Activated CD4-positive, alpha-beta T cell treated with anti-CD3 and anti-CD28 coated beads for 1 hour (primary cell): ENCODE measurements around the gene CCK.

ENCODE experiments used
- DNase-seq: peaks from one replicate; pipeline ENCODE4 v3.0.0-alpha.2; 2020

The CCK gene

DNA sequence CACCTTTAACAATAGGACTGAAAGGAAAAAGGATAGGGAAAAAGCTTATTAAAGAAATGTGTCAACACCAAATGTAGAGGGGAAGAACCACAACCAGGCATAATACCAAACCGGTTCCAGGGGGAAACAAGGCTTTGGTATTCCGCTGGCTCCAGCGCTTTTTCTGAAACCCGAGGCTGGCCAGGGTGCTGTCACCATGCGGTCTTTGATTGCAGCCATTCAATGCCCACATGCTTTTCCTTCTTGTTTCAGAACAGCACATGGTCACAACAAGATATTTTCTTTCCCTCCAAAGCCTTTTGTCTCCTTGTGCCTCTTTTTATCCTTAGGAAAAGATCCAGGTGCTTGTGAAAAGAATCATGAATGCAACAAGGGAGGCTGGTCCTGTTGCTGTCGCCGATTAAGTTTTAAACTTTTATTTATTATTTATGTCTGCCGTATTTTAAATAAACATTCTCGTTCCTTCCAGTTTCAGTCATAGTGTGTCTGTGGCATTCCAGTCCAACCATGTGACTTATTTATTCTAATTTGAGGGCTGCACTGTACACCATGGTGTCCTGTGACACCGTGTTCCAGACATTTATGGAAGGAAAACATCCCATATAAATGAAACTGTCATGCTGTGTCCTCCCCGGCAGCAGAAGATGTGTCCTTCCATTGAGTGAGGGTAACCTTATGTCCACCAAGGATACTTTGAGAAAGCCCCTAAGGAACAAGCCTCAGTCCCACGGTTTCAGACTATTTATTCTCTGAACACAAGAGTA is 41.1 kb downstream of the CCK start:
- no peak for DNase-seq

DNA sequence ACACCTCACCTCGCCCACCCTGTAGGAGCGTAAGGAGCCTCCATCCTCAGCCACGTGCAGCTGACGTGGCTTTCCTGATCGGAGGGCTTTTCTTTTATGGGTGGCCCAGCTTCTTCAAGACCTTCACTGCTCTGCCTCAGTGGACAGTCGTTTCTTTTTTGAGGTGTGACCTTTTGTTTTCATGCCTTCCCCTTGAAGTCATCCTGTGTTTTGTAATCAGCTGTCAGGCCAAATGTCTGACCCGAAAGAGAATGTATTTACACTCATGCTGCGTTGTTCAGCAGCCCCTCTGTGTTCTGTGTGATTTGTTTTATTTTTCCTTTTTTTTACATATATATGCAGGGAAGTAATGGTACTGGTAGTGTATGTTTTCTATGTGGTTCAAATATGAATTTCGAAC is 41.8 kb downstream of the CCK start:
- DNase-seq, result no peak

DNA sequence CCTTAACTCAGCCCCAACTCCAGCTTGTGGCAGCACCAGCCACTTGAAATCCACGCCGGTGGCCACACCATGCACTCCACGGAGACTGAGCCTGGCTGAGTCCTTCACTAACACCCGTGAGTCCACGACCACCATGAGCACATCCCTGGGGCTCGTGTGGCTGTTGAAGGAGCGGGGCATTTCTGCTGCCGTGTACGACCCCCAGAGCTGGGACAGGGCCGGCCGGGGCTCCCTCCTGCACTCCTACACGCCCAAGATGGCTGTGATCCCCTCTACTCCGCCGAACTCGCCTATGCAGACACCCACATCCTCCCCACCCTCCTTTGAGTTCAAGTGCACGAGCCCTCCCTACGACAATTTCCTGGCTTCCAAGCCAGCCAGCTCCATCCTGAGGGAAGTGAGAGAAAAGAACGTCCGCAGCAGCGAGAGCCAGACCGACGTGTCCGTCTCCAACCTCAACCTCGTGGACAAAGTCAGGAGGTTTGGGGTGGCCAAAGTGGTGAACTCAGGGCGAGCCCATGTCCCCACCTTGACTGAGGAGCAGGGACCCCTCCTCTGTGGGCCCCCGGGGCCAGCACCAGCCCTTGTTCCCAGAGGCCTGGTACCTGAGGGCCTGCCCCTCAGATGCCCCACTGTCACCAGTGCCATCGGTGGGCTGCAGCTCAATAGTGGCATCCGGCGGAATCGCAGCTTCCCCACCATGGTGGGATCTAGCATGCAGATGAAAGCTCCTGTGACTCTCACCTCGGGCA is 42.9 kb downstream of the CCK start:
- DNase-seq, result no peak

DNA sequence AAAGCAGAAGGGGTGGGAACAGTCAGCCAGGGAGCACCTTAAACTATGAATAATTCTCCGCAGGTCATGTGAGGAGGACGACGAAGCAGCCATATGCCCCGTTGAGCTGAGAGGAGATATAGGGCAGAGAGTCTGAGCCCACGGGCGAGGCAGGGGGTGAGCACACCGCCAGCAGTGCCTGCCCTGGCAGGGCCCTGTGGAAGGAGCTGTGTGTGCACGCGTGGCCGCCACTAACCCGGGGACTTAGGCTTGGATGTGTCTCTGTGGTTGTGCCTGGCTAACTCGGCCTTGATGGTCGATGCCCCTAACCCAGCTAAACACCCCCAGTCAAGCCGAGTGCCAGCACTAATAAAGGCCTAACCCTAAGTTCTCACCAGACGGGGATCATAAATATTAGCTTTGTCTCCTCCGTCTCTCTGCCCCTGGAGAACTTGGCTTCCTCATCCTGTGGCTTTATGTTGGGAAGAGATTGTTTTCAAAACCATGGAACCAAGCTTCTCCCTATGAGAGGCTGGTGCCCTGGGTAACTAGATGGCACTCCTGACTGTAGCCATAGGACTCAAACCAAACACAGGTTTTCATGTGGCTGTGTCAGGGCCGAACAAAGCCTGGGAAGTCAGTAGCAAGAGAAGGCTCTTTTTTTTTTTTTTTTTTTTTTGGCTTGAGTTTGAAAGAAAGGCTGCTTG is 45.4 kb downstream of the CCK start:
- DNase-seq, result no peak

DNA sequence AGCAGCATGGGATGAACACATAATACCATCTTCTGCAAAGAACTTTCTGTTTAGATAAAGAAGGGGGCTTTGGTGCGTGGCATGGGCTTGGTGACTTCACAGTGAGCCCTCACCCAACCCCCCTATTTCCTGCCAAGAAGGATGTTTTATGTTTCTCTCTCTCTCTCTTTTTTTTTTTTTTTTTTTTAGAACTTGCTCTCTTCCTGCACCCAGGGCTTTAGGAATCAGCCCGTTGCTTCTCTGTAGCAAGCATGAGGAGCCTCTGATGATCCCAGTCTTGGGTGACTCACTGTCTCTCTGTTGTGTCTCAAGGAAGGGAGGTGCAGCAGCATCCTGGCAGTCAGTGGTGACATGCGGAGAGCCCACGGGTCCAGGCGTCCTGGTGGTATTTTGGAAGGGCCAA is 49.1 kb downstream of the CCK start:
- DNase-seq, result no peak

DNA sequence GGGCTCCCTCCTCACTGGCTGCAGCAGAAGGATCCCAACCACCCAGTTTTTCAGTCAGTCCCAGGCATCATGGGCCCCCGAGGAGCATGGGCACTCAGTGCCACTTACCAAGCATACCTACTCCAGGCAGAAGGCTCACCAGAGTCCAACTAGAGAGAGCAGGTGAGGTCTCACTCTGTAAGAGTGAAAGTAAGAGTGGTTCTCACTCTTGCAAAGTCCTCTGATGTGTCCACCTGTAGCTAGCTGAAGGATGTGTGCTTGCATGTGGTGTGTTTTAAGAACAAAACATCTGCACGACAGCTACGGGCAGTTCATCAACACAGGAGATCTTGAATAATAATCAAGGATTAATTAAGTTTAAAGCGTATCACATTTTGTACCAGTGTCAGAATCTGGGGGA is 49.7 kb downstream of the CCK start:
- DNase-seq, result no peak

DNA sequence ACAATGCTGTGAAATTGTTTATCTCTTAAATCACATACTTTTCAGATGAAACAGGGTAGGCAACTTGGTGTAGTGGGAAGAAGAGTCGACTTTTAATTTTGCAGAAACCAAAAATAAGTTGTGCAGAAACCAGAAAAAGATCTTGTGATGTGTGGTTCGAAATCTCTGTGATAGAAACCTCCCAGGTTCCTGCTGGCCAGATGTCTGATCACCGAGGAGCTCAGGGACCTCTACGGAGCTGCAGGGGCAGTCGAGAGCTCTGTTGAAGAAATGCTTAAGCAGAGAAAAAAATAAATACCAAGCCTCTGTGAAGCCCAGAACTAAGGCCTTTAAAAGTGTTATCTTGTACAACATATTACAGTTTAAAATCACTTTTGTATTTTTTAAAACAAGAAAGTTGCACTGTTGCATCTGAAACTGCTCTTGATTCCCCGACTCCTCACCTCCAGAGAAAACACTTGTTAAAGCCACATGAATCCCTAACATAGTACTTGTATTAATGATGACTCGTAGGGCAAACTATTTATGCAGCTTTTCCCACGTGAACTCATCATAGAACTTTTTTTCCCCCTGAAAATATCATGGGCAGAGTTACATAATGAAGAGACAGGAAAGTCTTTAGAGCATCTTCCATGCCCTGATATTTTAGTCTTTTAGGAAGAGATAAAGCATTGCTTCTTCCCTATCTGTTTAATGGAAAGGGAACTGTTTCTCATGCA is 51.3 kb downstream of the CCK start:
- no peak for DNase-seq

DNA sequence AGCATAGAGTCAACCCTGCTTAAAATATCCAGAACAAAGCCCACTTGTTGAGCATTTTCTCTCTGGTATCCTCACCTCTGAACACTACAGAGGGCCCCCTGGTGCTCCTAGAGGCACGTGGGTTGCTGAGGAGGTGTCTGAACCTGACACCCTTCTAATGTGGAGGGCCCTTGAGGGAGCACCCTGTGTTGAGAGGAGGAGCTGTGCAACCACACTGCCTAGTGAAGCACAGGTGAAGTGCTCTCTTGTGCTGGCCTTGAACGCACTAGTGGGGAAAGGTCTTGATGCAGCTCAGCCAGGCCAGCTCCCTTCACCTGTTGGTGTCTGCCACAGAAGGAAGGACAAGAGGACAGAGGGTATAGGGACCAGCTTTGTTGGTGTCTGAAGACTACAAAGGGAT is 51.9 kb downstream of the CCK start:
- no peak for DNase-seq

DNA sequence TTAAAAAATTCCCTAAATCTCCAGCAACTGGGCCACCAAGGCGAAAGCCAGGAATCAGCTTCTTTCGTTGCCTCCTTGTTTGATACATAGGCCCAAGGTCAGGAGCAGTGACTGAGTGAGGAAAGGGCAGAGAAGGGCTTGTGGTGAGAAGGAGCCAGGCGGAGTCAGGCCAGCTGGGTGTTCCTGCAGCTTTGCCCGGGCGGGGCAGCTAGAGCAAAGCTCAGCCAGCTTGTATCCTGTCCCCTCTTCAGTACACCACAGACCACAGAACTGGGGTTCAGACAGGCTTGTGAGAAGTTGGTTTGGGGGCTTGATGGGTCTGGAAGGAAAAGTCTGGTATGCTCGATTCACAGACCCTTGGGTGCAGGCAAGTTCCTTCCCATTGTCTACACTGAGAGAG is 52.6 kb downstream of the CCK start:
- DNase-seq, result no peak

DNA sequence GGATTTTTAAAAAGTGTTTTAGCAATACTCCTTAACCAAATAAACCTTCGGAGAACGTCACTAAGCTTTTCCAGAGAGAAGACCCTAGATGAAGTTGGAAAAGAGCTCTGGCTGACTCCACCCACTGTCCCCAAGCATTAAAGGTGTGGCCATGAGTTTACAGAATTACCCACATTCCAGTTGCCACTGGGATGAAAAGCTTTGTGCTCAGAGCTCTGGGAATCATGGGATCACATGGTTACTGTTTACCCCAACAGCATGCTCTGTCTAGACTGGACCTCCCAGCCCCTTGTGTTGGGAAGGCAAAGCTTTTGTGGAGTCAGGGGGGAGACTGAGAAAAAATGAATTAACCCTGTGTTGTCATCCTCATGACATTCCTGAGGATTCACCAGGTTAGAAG is 55.3 kb downstream of the CCK start:
- no peak for DNase-seq

DNA sequence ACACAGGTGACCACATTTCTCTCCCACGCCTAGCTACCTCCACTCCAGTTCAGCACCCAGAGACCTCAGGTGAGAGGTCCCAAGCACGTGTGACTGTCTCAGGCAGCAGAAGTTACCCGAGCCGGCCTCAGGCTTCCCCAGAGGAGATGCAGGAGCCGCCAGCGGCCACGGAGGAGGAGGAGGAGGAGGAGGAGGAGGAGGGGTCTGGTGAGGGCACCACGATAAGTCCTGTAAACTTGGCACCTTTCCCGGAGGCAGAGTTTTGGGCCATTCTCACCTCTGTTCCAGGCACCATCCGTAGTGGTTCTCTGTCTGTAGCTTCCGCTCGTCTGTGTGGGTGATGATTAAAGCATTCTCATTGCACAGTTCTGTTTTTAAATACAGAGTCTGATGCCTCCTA is 56.1 kb downstream of the CCK start:
- DNase-seq, result no peak
